Chondrocyte (in vitro differentiated cells): ENCODE measurements around the gene OGN. TPM values are rescaled to one million over a fixed set of nuclear protein-coding genes. Genes with fewer than 3 reads are reported as not detected.
A peak's percentile ranks its signal among the peaks of the same experiment; 100 is the strongest.

Experiments used
- DNase-seq: peaks from one replicate; pipeline ENCODE4 v3.0.0; 2021; ENCODE audit warnings: mixed read lengths, low spot score
- H3K27ac Mint-ChIP-seq: one replicate; pipeline ENCODE4 v1.8.0; 2021; ENCODE audit warnings: mild to moderate bottlenecking, moderate library complexity, mixed read lengths; ENCODE audit not compliant: unreplicated experiment
- H3K27me3 Mint-ChIP-seq: 2 replicates; pipeline ENCODE4 v1.8.0; 2021; ENCODE audit warnings: low read depth, mixed read lengths
- H3K36me3 Mint-ChIP-seq: 2 replicates; pipeline ENCODE4 v1.8.0; 2021; ENCODE audit warnings: low read depth, mixed read lengths
- H3K4me1 Mint-ChIP-seq: 2 replicates; pipeline ENCODE4 v1.8.0; 2021; ENCODE audit warnings: low read depth, mild to moderate bottlenecking, mixed read lengths
- H3K4me3 Mint-ChIP-seq: one replicate; pipeline ENCODE4 v1.8.0; 2021; ENCODE audit warnings: mild to moderate bottlenecking, moderate library complexity, mixed read lengths; ENCODE audit not compliant: unreplicated experiment
- H3K9me3 Mint-ChIP-seq: 2 replicates; pipeline ENCODE4 v1.8.0; 2021; ENCODE audit warnings: low read depth, mixed read lengths
- CTCF ChIP-seq: fragments of 200-600 bp; sonication (generic); IDR thresholded peaks from 2 replicates; pipeline ENCODE4 v1.5.0; 2021; ENCODE audit warnings: antibody characterized with exemption, mild to moderate bottlenecking, moderate library complexity
- total RNA-seq: library from RNA; stranded (reverse); gene quantifications from 3 replicates; pipeline ENCODE4 v1.2.1, GENCODE V29; 2021

The OGN gene
- total RNA-seq, 1 donor from 2014 or later: 30.3 TPM

GRCh38 chr9:92392690-92393089 lies 11.7 kb downstream of the OGN start:
- Mint-ChIP-seq H3K27ac (peak overlapping the region; percentile 87), H3K9me3 (peaks cover 2% of the 10 kb centered on the region)
- no peak for TF ChIP-seq CTCF

GRCh38 chr9:92385953-92386352 lies 18.4 kb downstream of the OGN start:
- H3K4me3 Mint-ChIP-seq: no peak overlapping the region
- H3K9me3 Mint-ChIP-seq: no peaks in the 10 kb centered on the region
- no peak for TF ChIP-seq CTCF
- H3K4me1 Mint-ChIP-seq: peaks cover 44% of the 10 kb centered on the region
- peaks cover 7% of the 10 kb centered on the region for H3K36me3 Mint-ChIP-seq
- H3K27ac Mint-ChIP-seq: peak overlapping the region; percentile 92
- no peak for DNase-seq
- H3K27me3 Mint-ChIP-seq: no peaks in the 10 kb centered on the region

More at GRCh38 chr9:92392690-92393089, 11.7 kb downstream of the OGN start:
- peaks cover 12% of the 10 kb centered on the region for H3K36me3 Mint-ChIP-seq
- no peak for DNase-seq
- peaks cover 30% of the 10 kb centered on the region for H3K4me1 Mint-ChIP-seq
- no peak overlapping the region for H3K4me3 Mint-ChIP-seq
- no peaks in the 10 kb centered on the region for H3K27me3 Mint-ChIP-seq

- DNase-seq: no peak
- peaks cover 49% of the 10 kb centered on the region for H3K4me1 Mint-ChIP-seq
- no peaks in the 10 kb centered on the region for H3K27me3 Mint-ChIP-seq
- TF ChIP-seq CTCF: no peak
- peaks cover 7% of the 10 kb centered on the region for H3K36me3 Mint-ChIP-seq
- no peak overlapping the region for H3K4me3 Mint-ChIP-seq
- H3K27ac Mint-ChIP-seq: peak overlapping the region; percentile 92
- no peaks in the 10 kb centered on the region for H3K9me3 Mint-ChIP-seq
Measured at GRCh38 chr9:92385477-92385876, 18.9 kb downstream of the OGN start.

GRCh38 chr9:92385001-92385400 lies 19.4 kb downstream of the OGN start:
- no peak for DNase-seq
- H3K9me3 Mint-ChIP-seq: no peaks in the 10 kb centered on the region

GRCh38 chr9:92384375-92384774 lies 20.0 kb downstream of the OGN start:
- DNase-seq: no peak
- peaks cover 5% of the 10 kb centered on the region for H3K36me3 Mint-ChIP-seq
- peak overlapping the region; percentile 92 for H3K27ac Mint-ChIP-seq
- H3K4me3 Mint-ChIP-seq: peak overlapping the region; percentile 33
- no peak for TF ChIP-seq CTCF
- no peaks in the 10 kb centered on the region for H3K9me3 Mint-ChIP-seq
- H3K27me3 Mint-ChIP-seq: no peaks in the 10 kb centered on the region
- H3K4me1 Mint-ChIP-seq: peaks cover 46% of the 10 kb centered on the region

More at GRCh38 chr9:92385001-92385400, 19.4 kb downstream of the OGN start:
- H3K27me3 Mint-ChIP-seq: no peaks in the 10 kb centered on the region
- no peak for TF ChIP-seq CTCF
- H3K36me3 Mint-ChIP-seq: peaks cover 5% of the 10 kb centered on the region
- peak overlapping the region; percentile 92 for H3K27ac Mint-ChIP-seq
- no peak overlapping the region for H3K4me3 Mint-ChIP-seq
- peaks cover 45% of the 10 kb centered on the region for H3K4me1 Mint-ChIP-seq
